GM19023 (cell line): ENCODE data around the gene MGLL.

Experiments
- ATAC-seq: cut with Tn5 transposase; IDR thresholded peaks from one replicate; pipeline ENCODE4 v1.9.1; 2021; ENCODE audit warnings: mild to moderate bottlenecking, moderate library complexity; ENCODE audit not compliant: unreplicated experiment

Gene MGLL

GRCh38 chr3:127760361-127760760 is 62.0 kb downstream of the MGLL start:
- ATAC-seq: no peak

DNA sequence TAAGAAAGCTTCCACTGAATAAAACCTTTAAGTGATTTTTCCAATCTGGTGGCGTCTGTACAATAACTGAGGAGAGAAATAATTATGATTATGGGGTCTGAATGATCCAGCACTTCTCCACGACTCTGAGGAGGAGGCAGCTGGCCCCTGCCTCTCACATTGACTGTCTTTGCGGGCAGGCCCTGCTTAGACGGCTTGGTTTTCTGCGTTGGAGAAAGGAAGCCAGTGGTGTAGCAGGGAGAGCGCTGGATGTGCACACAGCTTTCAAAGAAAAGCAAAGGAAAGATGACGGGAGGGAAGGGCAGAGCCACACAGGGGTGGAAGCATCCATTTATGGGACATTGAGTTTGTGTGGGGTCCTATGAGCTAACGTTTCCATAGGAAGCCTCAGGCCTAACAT is 62.5 kb downstream of the MGLL start:
- no peak for ATAC-seq

GRCh38 chr3:127758013-127758412 is 64.3 kb downstream of the MGLL start:
- ATAC-seq: no peak

- no peak for ATAC-seq
These were observed 67.0 kb downstream of the MGLL start for GRCh38 chr3:127755305-127755681.

DNA sequence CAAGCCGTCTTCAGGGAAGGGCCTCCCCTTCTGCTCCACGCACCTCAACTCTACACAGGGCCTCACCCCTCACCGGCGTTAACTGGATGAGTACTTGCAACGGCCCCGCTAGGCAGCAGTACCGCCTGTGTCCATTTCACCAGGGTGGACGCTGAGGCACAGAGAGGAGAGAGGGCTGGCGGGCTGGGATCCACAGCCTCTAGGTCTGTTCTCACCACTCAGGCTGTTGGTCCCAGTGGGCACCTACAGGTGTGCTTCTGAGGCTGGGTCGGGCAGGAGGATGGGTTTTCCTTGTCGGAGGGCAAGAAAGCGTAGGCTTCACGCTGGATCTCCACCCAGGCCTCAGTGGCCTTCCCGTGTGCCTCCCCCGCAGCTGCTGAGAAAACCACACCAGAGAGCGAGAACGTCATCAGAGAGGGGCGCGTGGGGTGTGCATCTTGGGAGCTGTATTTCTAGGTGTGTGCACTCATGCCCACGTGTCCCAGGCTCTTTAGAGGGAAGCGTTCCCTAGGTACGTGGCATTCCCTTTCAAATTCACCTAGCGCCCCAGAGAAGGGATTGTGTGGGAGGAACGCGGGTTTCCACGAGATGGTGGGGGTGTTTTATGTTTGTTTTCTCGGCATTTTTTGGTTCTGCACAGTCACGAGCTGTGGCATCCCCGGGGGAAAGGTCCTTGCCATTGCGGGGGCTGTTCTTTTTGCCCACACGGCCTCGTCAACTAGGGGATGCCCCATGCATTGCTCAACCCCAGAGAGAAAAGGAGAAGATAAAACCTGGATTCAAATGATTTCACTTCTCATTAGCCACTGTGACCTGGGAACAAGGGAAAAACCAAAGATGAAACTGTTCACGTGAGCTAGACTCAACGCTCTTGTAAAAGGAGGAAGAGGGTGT is 67.7 kb downstream of the MGLL start:
- ATAC-seq: no peak

DNA sequence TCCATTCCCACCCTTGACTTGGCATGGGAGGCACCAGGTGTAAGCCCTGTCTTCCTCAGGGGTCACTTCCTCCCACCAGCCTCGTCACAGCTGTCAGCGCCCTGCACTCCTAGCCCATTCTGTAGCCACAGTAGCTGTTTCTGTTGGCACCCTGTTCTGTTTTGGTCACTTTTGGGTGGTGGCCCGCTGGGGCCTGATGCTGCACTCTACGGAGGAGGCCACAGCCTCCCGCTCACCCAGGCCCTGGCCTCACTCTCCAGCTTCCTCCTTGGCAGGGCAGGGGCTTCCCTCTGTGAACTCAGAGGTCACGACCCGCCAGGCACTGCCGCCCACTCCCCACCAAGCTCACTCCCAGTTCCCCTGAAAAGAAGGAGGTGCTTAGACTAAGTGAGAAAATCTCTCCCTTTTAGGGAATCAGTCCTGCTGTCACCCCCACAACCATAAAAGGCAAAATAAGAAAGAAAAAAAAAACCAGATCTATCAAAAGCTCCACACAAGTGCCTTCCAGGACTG is 68.4 kb downstream of the MGLL start:
- ATAC-seq: no peak

DNA sequence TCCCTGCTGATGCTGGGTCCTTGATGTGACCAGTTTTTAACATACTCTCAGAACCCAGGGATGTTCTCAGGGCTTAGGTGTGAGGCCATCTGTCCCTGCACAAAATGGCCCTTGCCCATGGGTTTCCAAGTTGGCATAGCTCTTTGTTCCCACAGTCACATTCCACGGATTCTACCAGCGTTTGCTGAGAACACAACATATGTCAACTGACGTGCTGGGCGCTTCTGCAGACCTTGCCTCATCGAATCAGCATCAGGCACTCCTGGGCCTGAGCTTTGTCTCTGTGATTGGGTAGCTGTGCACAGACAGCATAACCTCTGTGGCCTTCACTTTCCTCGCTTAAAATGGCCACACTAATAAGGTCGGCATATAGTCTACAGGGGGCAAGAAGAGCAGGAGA is 69.0 kb downstream of the MGLL start:
- no peak for ATAC-seq

- no peak for ATAC-seq
These were observed 70.5 kb downstream of the MGLL start for GRCh38 chr3:127751782-127752181.

GRCh38 chr3:127751163-127751621 is 71.1 kb downstream of the MGLL start:
- ATAC-seq: no peak

DNA sequence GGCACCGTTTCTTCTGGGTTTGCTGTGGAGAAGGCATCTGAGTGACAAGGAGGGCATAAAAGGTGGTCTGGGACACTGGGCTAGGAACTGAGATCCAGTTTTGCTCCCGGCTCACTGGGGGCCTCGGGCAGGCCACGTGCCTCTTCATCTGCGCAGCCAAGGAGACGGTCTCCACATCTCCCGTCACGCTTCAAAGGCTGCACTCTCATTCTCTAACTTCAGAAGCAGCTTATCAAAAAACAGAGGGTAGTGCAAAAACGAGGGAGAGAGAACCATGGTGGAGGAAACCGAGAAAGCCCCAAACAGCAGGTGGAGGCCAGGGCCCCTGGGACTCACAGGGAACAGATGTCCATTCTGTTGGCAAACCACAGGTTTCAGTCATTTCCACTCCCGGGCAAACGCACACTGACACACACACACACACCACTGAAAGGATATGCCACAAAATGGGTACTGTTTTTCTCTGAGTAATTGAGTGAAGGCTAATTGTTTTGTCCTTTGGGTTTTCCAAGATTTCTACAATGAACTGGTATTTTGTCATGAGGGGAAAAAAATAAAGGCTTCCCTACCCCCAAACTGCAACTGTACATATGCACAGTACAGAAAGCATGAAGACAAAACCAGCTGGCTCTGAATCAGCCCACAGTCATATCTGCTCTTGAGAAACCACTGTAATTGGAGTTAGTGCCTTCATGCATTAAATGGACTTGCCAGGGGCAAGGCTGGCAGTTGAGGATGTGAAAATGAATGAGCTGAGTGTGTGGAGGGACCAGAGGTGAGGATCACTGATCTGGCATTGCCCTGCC is 71.9 kb downstream of the MGLL start:
- peak; percentile 37 for ATAC-seq

GRCh38 chr3:127749787-127750225 is 72.5 kb downstream of the MGLL start:
- ATAC-seq: no peak

- no peak for ATAC-seq
These were observed 73.0 kb downstream of the MGLL start for GRCh38 chr3:127749361-127749760.

DNA sequence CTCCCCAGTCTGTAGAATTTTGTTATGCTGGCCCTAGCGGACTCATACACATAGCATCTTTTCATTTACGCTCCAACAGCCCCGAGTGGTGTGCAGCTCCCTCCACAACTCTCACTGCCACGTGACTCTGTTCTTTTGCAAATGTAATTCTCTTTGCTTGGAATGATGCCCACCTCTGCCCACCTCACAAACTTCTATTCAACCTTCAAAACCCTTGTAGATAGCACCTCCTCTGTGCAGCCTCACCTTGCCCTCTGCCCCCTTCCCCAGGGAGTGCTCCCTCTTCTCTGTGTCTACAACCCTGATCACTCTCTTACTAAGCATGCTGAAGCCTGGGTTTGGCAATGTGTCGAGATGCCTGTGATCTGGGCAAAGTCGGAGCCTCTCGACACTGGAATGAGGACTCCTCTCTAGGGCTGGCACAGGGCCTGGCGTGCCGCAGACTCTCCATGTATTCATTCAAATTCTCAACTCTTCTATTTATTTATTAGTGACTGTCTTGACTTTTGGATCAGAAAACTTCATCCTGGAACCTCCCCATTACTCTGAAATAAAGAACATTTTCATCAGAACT is 73.5 kb downstream of the MGLL start:
- ATAC-seq: no peak

DNA sequence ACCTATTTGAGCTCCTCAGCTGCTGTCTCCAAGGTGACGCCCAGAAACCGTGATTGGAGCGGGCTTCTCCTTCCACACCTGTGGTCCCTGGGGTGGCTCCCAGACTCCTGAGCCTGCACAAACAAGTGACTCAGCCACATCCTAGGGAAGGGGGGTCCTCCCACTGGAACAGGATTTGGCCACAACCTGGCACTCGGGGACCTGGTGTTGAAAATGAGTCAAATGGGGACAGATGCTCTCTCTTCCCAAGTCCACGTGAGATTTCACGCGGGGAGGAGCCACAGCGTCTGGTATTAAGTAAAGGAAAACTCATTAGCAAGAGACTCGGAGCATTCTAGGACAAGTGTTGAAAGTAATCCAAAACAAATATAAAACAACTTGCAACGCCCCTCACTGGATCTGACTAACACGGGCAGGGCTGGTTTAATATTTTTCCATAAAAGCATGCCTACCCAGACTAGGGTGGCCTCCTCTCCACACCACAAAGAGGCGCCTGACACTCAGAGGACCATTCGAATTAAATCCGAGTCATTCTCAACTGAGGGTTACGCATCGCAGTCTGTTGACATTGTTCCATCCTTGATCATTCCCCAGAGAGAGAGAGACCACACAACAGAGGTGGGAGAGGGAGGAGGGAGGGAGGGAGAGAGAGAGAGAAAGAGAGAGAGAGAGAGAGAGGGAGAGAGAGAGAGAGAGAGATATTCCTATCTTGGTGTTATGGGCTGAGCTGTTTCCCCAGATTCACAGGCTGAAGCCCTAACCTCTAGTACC is 74.4 kb downstream of the MGLL start:
- no peak for ATAC-seq

GRCh38 chr3:127747066-127747465 is 75.2 kb downstream of the MGLL start:
- no peak for ATAC-seq

GRCh38 chr3:127746400-127747057 is 75.8 kb downstream of the MGLL start:
- no peak for ATAC-seq

DNA sequence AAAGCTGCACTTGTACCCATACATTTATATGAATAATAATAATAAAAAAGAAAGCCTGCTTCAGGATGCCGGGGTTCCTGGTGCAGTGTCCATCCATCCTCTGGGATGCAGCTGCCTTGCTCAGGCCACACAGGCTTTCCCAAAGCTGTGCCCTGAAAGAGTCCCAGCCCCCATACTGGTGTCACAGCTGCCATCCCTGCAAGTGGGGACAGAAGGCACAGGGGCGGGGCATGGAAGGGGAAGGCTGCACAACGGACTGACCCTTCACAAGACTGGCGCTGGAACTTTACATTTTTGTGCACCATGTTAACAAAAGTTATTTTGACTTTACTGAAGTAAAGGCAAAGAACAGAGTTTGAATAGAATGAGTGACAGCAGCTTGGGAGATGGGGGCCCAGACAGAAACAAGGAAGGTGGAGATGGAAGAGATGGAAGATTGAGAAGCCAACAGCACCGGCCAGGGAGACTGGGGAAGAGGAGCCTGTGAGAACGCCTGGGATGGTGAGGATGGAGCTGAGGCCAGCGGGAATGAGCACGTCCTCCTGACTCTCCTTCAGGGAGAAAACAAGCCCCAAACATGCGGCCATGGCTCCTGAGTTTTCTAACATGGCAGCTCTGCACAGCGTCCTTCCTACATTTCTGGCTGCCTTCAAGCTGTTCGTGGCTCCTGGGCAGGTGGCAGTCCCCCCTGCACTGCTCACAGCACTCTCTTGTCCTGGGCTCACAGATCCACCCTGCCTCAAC is 76.5 kb downstream of the MGLL start:
- no peak for ATAC-seq

DNA sequence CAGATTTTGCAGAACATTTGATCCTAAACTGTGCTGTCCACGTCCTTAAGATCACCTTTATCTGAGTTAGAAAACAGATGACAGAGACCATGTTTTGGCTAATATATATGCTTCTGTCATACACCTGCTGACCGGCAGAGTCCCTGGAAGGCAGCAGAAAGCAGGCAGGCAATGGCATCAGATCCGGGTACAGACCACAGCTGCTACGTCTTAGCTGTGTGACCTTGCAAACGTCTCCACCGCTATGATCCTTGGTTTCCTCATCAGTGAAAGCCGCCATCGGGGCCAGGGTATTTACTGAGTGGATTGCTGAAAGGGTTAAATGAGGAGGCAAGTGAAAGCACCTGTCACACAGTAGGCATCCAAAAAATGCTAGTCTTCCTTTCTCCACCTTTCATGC is 77.4 kb downstream of the MGLL start:
- ATAC-seq: no peak

GRCh38 chr3:127744253-127744815 is 78.0 kb downstream of the MGLL start:
- no peak for ATAC-seq
